Posterior cingulate gyrus (tissue), 11 donors: Measurements from ENCODE around the gene IGSF3.

Experiments used
- DNase-seq, 10 donors: peaks; one replicate each; pipeline versions ENCODE4 v3.0.0 to v3.0.0-alpha.2; 2020 to 2021; ENCODE audit warnings: mixed read lengths in 3 of 10
- intact Hi-C: fragments of 100-400 bp; cut with DNase I; formaldehyde crosslinking; loops from one replicate; pipeline ENCODE4 v1.15.1; 2023

Gene IGSF3

GRCh38 chr1:116587501-116588227, 79.9 kb downstream of the IGSF3 start:
- no peak for DNase-seq
- intact Hi-C loops, result no loop called here

GRCh38 chr1:116586741-116587143, 80.8 kb downstream of the IGSF3 start:
- intact Hi-C loops, result no loop called here
- no peak for DNase-seq

DNA sequence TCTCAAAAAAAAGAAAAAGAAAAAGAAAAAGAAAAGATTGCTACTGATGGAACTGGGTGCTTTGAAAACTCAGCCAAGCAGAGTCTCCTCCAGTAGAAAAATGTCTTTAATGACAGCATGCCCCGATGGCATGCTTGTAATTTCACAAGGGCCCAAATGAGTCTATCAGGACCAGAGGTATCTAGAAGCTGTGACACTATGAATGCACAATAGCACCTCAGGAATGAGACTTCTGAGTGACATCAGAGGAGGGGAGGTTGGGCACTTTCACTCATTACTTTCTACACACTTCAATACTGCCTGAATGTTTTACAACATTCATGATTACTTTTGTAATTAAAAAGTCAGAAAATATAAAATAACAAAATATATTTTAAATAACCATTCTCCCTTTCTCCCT, 81.6 kb downstream of the IGSF3 start:
- intact Hi-C loops, result no loop called here

GRCh38 chr1:116581323-116581885, 86.1 kb downstream of the IGSF3 start:
- intact Hi-C loops, result no loop called here

More for the DNA sequence above, 81.6 kb downstream of the IGSF3 start:
- no peak for DNase-seq

GRCh38 chr1:116580446-116581322, 86.8 kb downstream of the IGSF3 start:
- intact Hi-C loops, result no loop called here
- no peak for DNase-seq

More at GRCh38 chr1:116581323-116581885, 86.1 kb downstream of the IGSF3 start:
- DNase-seq, result no peak

DNA sequence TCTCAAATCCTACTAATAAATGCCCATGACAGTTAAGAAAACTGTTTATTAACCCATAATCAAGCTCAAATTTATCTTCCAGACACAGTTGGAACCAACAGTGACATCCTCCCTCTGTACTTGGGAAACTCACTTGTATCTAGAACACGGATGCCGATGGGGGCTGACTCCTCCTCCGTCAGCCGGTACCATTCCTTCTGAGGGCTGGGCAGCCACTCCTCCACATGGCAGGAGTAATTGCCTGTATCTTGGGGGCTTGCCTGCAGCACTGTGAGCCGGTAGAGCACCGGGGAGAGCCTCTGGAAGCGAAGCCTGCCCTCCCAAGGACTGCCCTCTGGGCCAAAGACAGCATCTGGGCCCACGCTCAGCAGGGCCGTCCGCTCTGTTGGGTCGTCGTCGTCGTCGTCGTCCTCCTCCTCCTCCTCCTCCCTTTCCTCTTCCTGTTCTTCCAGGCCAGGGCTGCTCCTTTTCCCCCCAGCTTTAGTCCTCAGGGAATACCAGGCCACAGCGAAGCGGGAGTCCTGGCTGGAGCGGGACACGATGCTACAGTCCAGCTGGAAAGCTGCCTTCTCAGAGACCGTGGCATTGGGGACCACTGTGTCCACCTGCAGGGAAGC, 88.2 kb downstream of the IGSF3 start:
- intact Hi-C loops, result no loop called here
- no peak for DNase-seq

DNA sequence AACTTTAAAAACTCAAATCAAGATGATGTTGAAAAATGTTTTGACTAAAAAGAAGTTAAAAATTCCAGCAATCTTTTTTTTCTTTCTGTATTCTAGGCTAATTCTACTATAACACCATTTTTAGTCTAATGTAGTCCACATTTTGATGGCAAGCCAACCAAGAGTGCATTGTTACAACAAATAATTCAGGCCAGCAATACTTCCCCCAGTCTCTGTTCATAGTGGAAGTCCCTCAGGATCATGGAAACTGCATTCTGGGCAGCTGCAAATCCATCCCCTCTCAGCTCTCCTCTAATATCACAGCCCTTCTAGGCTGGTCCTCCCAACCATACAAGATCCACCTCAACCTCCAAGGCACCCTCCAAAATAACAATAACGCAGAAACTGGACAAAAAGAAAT, 89.0 kb downstream of the IGSF3 start:
- no peak for DNase-seq
- intact Hi-C loops, result no loop called here

DNA sequence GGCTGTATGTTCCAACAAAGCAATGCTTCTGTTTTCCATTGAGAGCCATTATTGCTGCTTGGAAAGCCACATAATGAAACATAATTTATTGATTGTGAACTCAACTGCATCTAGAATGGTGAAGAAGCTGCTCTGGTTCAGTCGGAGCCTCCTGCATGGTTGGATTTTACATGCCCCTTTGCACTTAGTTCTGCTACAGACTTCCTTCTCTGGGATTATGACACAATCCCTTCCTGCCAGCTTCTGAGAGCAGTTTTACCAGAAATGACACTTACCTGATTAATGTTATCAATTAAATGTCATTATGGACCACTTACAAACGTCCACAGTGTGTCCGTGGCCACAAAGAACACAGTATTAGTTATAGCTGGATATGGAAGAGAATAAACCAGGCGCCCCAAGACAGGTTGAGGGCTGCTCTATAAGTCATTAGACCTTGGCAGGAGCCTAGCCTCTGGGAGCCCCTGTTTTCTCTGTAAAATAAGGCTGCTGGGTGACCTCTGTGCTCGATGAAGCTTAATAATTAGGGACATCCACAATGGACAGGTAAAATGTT, 89.7 kb downstream of the IGSF3 start:
- intact Hi-C loops, result no loop called here
- no peak for DNase-seq

- intact Hi-C loops, result loop anchor here (5.0 kb wide), 1 partner anchor 488 kb away; the partner anchor contains the start of gene TTF2
- DNase-seq, result peak in 9 of 10 donors; percentile 43 to 94 (median 68)
Measured at GRCh38 chr1:116574581-116575291, 92.8 kb downstream of the IGSF3 start.

DNA sequence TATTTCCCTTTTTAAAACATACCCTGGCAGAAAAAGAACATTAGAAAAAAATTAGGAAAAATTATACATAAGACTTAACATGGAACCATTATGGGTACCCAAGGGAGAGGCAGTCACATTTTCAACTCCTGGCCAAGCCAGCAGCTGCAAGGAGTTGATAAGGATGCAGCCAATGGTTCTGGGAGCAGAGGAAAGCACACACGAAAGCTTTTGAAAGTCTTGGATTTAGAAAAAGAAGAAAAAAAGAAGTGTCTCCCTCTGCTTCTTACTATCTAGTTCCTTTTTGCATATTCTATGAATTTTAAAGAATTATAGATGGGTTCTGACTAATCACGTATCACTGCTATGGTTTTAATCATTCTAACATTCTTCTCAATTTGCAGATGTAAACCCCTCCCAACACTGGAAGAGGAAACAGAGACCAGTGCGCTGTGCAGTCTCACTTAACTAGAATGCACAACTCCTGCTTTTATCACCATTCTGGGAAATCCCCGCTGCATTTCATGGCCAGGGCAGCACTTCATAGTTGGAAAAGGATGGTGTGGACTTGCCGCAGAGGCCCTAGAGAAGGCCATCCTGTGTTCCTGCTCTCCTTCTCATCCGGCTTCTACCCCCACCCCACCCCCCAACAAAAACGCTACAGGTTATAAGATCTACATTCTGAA, 94.0 kb downstream of the IGSF3 start:
- intact Hi-C loops, result loop anchor here (5.0 kb wide), 1 partner anchor 489 kb away; the partner anchor contains the start of gene TTF2
- DNase-seq, result no peak

DNA sequence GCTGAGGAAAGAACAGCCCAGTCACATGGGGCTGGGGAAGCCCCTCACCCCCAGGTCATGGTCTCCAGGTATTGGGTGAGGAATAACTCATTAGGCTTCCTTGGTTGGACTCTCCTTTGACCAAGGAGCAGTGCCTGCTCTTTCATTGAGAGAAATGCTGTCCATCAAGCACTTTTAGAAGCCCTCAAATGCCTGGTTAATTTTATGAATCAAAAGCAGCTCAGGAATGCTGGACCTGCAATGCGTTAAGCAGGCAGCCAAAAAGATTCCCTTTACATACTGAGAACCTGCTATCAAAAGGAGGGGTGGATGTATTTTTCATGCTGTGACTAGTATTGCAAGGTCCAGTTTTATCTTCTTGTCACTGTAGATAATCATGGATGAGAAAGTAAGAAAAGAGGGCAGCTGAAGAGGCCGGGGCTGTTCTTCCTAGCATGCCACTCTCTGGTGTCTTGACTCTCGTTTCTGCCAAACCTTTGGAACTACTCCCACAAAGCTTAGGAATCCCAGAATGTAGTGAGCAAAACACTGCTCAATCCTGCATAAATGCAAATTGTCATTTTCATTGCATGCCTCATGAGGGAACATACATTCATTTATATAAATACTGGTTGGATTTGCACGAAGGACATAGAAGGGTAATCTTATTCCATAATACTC, 94.6 kb downstream of the IGSF3 start:
- no peak for DNase-seq
- intact Hi-C loops, result loop anchor here (5.0 kb wide), 1 partner anchor 489 kb away; the partner anchor contains the start of gene TTF2

DNA sequence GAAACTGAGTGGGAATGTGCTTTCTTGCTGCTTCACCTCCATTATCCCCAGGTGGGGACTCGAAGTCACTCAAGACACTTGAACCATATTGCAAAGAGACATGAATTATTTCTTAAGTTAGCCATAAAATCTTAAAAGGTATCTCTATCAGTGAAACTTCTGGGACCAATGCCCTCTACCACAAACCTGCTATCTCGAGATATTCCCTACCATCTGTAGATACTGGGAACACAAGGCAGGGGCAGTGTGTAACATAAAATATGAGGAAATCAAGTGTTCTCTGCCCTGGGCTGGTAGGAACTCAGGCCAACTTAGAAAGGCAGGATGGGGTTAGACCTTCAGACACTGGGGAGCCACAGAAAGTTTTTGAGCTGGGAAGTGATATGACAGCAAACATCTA, 95.4 kb downstream of the IGSF3 start:
- intact Hi-C loops, result loop anchor here (5.0 kb wide), 1 partner anchor 490 kb away; the partner anchor contains the start of gene TTF2

DNA sequence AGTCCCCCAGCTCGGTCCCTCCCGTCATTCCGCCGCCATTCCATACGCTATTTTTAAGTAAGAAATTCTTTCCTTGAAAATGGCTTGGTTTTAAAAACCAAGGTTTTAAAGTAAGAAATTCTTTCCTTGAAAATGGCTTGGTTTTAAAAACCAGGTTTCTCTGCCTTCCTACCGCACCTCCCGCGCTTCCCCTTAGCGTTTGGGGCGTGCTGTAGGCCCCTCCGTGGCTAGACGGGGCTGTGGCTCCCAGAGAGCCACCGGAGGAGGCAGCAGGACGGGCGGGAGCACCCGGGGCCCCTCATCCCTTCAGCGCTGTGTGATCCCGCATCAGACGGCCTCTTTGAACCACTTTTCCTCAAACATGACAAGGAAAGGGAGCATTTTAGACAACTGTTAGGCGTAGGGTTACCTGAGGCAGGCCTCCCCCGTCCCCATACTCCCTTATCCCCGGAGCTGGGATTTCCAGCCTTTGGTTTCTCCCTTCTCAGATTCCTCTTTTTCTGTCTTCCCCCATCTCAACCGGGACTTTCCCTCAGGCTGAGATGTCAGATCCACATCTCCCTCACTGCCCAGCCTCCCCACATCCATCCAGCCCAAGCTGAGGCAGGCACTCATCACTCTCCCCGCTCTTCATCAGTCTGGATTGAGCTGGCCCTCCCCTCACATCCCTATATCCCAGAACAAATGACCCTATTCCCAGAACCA, 96.2 kb downstream of the IGSF3 start:
- no peak for DNase-seq
- intact Hi-C loops, result loop anchor here (5.0 kb wide), 1 partner anchor 491 kb away; the partner anchor contains the start of gene TTF2

More for the DNA sequence above, 95.4 kb downstream of the IGSF3 start:
- DNase-seq, result no peak

- DNase-seq, result peak; percentile 52 to 95 (median 72)
- intact Hi-C loops, result loop anchor here (5.0 kb wide), 1 partner anchor 492 kb away; the partner anchor contains the start of gene TTF2
Measured at GRCh38 chr1:116570358-116571214, 96.9 kb downstream of the IGSF3 start, which contains the start of gene CD58. Gene CD58, minus strand, starts transcription at chr1:116571026. Its CDS starts 54 bp downstream, at chr1:116570972.

GRCh38 chr1:116569776-116570357, 97.7 kb downstream of the IGSF3 start:
- intact Hi-C loops, result loop anchor here (5.0 kb wide), 1 partner anchor 492 kb away; the partner anchor contains the start of gene TTF2
- DNase-seq, result peak in 1 of 10 donors; percentile 69

GRCh38 chr1:116569381-116569670, 98.2 kb downstream of the IGSF3 start:
- intact Hi-C loops, result no loop called here
- no peak for DNase-seq
